ENCODE measurements around the gene CTAG1A. TPM values are rescaled to one million over a fixed set of nuclear protein-coding genes. Genes with fewer than 3 reads are reported as not detected.
"Not testable (repeated sequence)": the region's sequence is repeated elsewhere in the genome, so short reads cannot be mapped to it uniquely, and the experiment has no call there.

Gene CTAG1A
- not detected for polyA plus RNA-seq
- long read RNA-seq, donor 1, result 0 reads
- long read RNA-seq, donor 2, result 0 reads
- long read RNA-seq, donor 3, result 0 reads
- long read RNA-seq, donor 4, result 0 reads
- long read RNA-seq, donor 5, result 0 reads
- long read RNA-seq, donor 6, result 0 reads
- long read RNA-seq, donor 7, result 0 reads
- long read RNA-seq, donor 8, result 0 reads
- long read RNA-seq, donor 9, result 0 reads
- long read RNA-seq, donor 10, result 0 reads
- long read RNA-seq, donor 11, result 0 reads

- H3K27me3 ChIP-seq (ENCODE audit: control insufficient read depth, insufficient read depth, low read length); H3K4me1 ChIP-seq (ENCODE audit: control insufficient read depth, insufficient read depth, low read length); H3K9me3 ChIP-seq (ENCODE audit: control insufficient read depth, low read depth, low read length); DNase-seq; H3K4me3 ChIP-seq (ENCODE audit: low read length); H3K36me3 ChIP-seq (ENCODE audit: control insufficient read depth, insufficient read depth, low read length); H3K27ac ChIP-seq (ENCODE audit: low read length): not testable (repeated sequence)
- WGBS (ENCODE audit: insufficient coverage, low lambda C conversion rate), result no CpG with 5 or more reads among the region's 39 CpGs
Measured at GRCh38 chrX:154584585-154585183, at the start of gene CTAG1A. CTAG1A (plus strand) TSS chrX:154585133; CDS start chrX:154585207, 74 bp downstream.

- H3K4me3 ChIP-seq (ENCODE audit: low read length), result no peak overlapping the region
- no peaks in the 10 kb centered on the region for H3K9me3 ChIP-seq (ENCODE audit: control insufficient read depth, low read depth, low read length)
- H3K27ac ChIP-seq (ENCODE audit: low read length), result no peak overlapping the region
- H3K27me3 ChIP-seq (ENCODE audit: control insufficient read depth, insufficient read depth, low read length), result no peaks in the 10 kb centered on the region
- no CpG with 5 or more reads among the region's 9 CpGs for WGBS (ENCODE audit: insufficient coverage, low lambda C conversion rate)
- no peak for DNase-seq
- H3K36me3 ChIP-seq (ENCODE audit: control insufficient read depth, insufficient read depth, low read length), result peaks cover 26% of the 10 kb centered on the region
- peaks cover 9% of the 10 kb centered on the region for H3K4me1 ChIP-seq (ENCODE audit: control insufficient read depth, insufficient read depth, low read length)
Measured at GRCh38 chrX:154535892-154536291, 49.0 kb upstream of the CTAG1A start.

- Histone ChIP-seq H3K36me3 (ENCODE audit: control insufficient read depth, insufficient read depth, low read length) (peaks cover 11% of the 10 kb centered on the region), H3K9me3 (ENCODE audit: control insufficient read depth, low read depth, low read length) (no peaks in the 10 kb centered on the region), H3K27ac (ENCODE audit: low read length) (no peak overlapping the region), H3K4me3 (ENCODE audit: low read length) (no peak overlapping the region), H3K4me1 (ENCODE audit: control insufficient read depth, insufficient read depth, low read length) (peaks cover 5% of the 10 kb centered on the region), H3K27me3 (ENCODE audit: control insufficient read depth, insufficient read depth, low read length) (no peaks in the 10 kb centered on the region)
- DNase-seq, result no peak
- no CpG with 5 or more reads among the region's 8 CpGs for WGBS (ENCODE audit: insufficient coverage, low lambda C conversion rate)
Measured at GRCh38 chrX:154539077-154539476, 45.9 kb upstream of the CTAG1A start.

GRCh38 chrX:154540365-154540764 is 44.6 kb upstream of the CTAG1A start:
- H3K9me3 ChIP-seq (ENCODE audit: control insufficient read depth, low read depth, low read length); H3K27me3 ChIP-seq (ENCODE audit: control insufficient read depth, insufficient read depth, low read length); H3K36me3 ChIP-seq (ENCODE audit: control insufficient read depth, insufficient read depth, low read length); H3K4me1 ChIP-seq (ENCODE audit: control insufficient read depth, insufficient read depth, low read length); H3K4me3 ChIP-seq (ENCODE audit: low read length); DNase-seq; H3K27ac ChIP-seq (ENCODE audit: low read length): not testable (repeated sequence)
- WGBS (ENCODE audit: insufficient coverage, low lambda C conversion rate), result no CpG with 5 or more reads among the region's 7 CpGs

- no peak for DNase-seq
- Histone ChIP-seq H3K36me3 (ENCODE audit: control insufficient read depth, insufficient read depth, low read length) (peaks cover under 1% of the 10 kb centered on the region), H3K4me1 (ENCODE audit: control insufficient read depth, insufficient read depth, low read length) (no peaks in the 10 kb centered on the region), H3K27ac (ENCODE audit: low read length) (no peak overlapping the region), H3K9me3 (ENCODE audit: control insufficient read depth, low read depth, low read length) (no peaks in the 10 kb centered on the region), H3K4me3 (ENCODE audit: low read length) (no peak overlapping the region), H3K27me3 (ENCODE audit: control insufficient read depth, insufficient read depth, low read length) (no peaks in the 10 kb centered on the region)
- WGBS (ENCODE audit: insufficient coverage, low lambda C conversion rate), result no CpG with 5 or more reads among the region's 19 CpGs
Measured at GRCh38 chrX:154540897-154541535, 43.9 kb upstream of the CTAG1A start.

GRCh38 chrX:154541589-154541895 is 43.4 kb upstream of the CTAG1A start:
- Histone ChIP-seq H3K4me1 (ENCODE audit: control insufficient read depth, insufficient read depth, low read length) (no peaks in the 10 kb centered on the region), H3K27ac (ENCODE audit: low read length) (no peak overlapping the region), H3K9me3 (ENCODE audit: control insufficient read depth, low read depth, low read length) (no peaks in the 10 kb centered on the region), H3K27me3 (ENCODE audit: control insufficient read depth, insufficient read depth, low read length) (no peaks in the 10 kb centered on the region), H3K4me3 (ENCODE audit: low read length) (no peak overlapping the region), H3K36me3 (ENCODE audit: control insufficient read depth, insufficient read depth, low read length) (no peaks in the 10 kb centered on the region)
- DNase-seq, result no peak
- WGBS (ENCODE audit: insufficient coverage, low lambda C conversion rate), result no CpG with 5 or more reads among the region's 5 CpGs

- no peak for DNase-seq
- Histone ChIP-seq H3K27me3 (ENCODE audit: control insufficient read depth, insufficient read depth, low read length) (no peaks in the 10 kb centered on the region), H3K27ac (ENCODE audit: low read length) (no peak overlapping the region), H3K4me1 (ENCODE audit: control insufficient read depth, insufficient read depth, low read length) (no peaks in the 10 kb centered on the region), H3K4me3 (ENCODE audit: low read length) (no peak overlapping the region), H3K9me3 (ENCODE audit: control insufficient read depth, low read depth, low read length) (no peaks in the 10 kb centered on the region), H3K36me3 (ENCODE audit: control insufficient read depth, insufficient read depth, low read length) (no peaks in the 10 kb centered on the region)
- WGBS (ENCODE audit: insufficient coverage, low lambda C conversion rate), result no CpG with 5 or more reads among the region's 12 CpGs
Measured at GRCh38 chrX:154541896-154542722, 42.8 kb upstream of the CTAG1A start.

GRCh38 chrX:154542723-154543424 is 42.1 kb upstream of the CTAG1A start:
- Histone ChIP-seq H3K27me3 (ENCODE audit: control insufficient read depth, insufficient read depth, low read length) (no peaks in the 10 kb centered on the region), H3K36me3 (ENCODE audit: control insufficient read depth, insufficient read depth, low read length) (no peaks in the 10 kb centered on the region), H3K9me3 (ENCODE audit: control insufficient read depth, low read depth, low read length) (no peaks in the 10 kb centered on the region), H3K4me1 (ENCODE audit: control insufficient read depth, insufficient read depth, low read length) (no peaks in the 10 kb centered on the region), H3K27ac (ENCODE audit: low read length) (no peak overlapping the region), H3K4me3 (ENCODE audit: low read length) (no peak overlapping the region)
- WGBS (ENCODE audit: insufficient coverage, low lambda C conversion rate), result no CpG with 5 or more reads among the region's 20 CpGs
- DNase-seq, result no peak

- H3K27ac ChIP-seq (ENCODE audit: low read length), result no peak overlapping the region
- WGBS (ENCODE audit: insufficient coverage, low lambda C conversion rate), result no CpG with 5 or more reads among the region's 17 CpGs
Measured at GRCh38 chrX:154545673-154546274, 39.2 kb upstream of the CTAG1A start.

More at GRCh38 chrX:154545673-154546274, 39.2 kb upstream of the CTAG1A start:
- no peak for DNase-seq
- no peaks in the 10 kb centered on the region for H3K27me3 ChIP-seq (ENCODE audit: control insufficient read depth, insufficient read depth, low read length)
- H3K9me3 ChIP-seq (ENCODE audit: control insufficient read depth, low read depth, low read length), result no peaks in the 10 kb centered on the region
- H3K36me3 ChIP-seq (ENCODE audit: control insufficient read depth, insufficient read depth, low read length), result no peaks in the 10 kb centered on the region
- H3K4me3 ChIP-seq (ENCODE audit: low read length), result no peak overlapping the region
- no peaks in the 10 kb centered on the region for H3K4me1 ChIP-seq (ENCODE audit: control insufficient read depth, insufficient read depth, low read length)
